HepG2 (cell line): Measurements from ENCODE around the gene TRMT1L. TPM values are rescaled to one million over a fixed set of nuclear protein-coding genes. Genes with fewer than 3 reads are reported as not detected.

Source experiments
- ATAC-seq: fragments of 200-7000 bp; cut with Tn5 transposase; 3 replicates; pipeline ENCODE4 v1.9.1; 2020; ENCODE audit warnings: mild to moderate bottlenecking, moderate library complexity
- BruUV-seq: library from RNA; stranded (reverse); fragments of 400-500 nt; replicated peaks from 2 replicates; lab custom pipeline; 2021; lab: Mats Ljungman, UMichigan
- CTCF ChIA-PET: fragments of 300-600 bp; formaldehyde crosslinking; extraction: SDS; loops from one replicate; lab custom pipeline; 2021; ENCODE audit warnings: low total read pairs, inconsistent platforms, low intra/inter-chr PET ratio; lab: Yijun Ruan, JAX
- POLR2A ChIA-PET: fragments of 350-600 bp; sonication (Branson Sonifier 250); formaldehyde crosslinking; loops from one replicate; lab custom pipeline; 2020; ENCODE audit warnings: antibody characterized with exemption, inconsistent platforms; lab: Yijun Ruan, JAX
- DNase-seq: peaks from one replicate; pipeline ENCODE4 v3.0.0-alpha.2; 2015; ENCODE audit warnings: low spot score
- FAIRE-seq: peaks from 3 replicates; lab custom pipeline; 2011; peaks lifted over from hg19 to GRCh38; lab: Jason Lieb, UNC
- H2AFZ ChIP-seq: one replicate; pipeline ENCODE4 v1.6.1; 2011; ENCODE audit warnings: low read length, inconsistent platforms
- H3K27ac ChIP-seq: fragments of 300-600 bp; 3 replicates; pipeline ENCODE4 v1.8.0; 2011; ENCODE audit warnings: mixed run types, mild to moderate bottlenecking, mixed read lengths, low read length, inconsistent platforms; ENCODE audit not compliant: insufficient read depth; ENCODE audit errors: extremely low read length
- H3K27me3 ChIP-seq, 2 experiments: fragments of 200-600 bp in 1 of 2; 2 replicates in 1 of 2; 3 replicates in 1 of 2; pipeline versions ENCODE4 v1.6.0 to v1.8.0; 2011; ENCODE audit warnings: low read length in 2 of 2, mild to moderate bottlenecking in 2 of 2, moderate library complexity in 2 of 2, inconsistent platforms in 1 of 2; ENCODE audit not compliant: insufficient read depth in 2 of 2, control insufficient read depth in 1 of 2
- H3K36me3 ChIP-seq, 2 experiments: fragments of 200-600 bp in 1 of 2; replicated peaks in 1 of 2; 2 replicates in 1 of 2; 3 replicates in 1 of 2; pipeline versions ENCODE4 v1.5.1 to v1.8.0; 2011; ENCODE audit warnings: low read length in 2 of 2, inconsistent platforms in 1 of 2; ENCODE audit not compliant: insufficient read depth in 2 of 2, control insufficient read depth in 1 of 2
- H3K4me1 ChIP-seq: 2 replicates; pipeline ENCODE4 v1.5.1; 2012; ENCODE audit warnings: low read length, inconsistent platforms; ENCODE audit not compliant: insufficient read depth
- H3K4me2 ChIP-seq: 2 replicates; pipeline ENCODE4 v1.6.0; 2011; ENCODE audit warnings: low read depth, low read length, inconsistent platforms
- H3K4me3 ChIP-seq, 3 experiments: fragments of 200-600 bp in 1 of 3; sonication (generic), shearing (Covaris generic) in 1 of 3; replicated peaks in 1 of 3; 2 replicates each; pipeline ENCODE4 v1.5.1; 2011 to 2016; ENCODE audit warnings: low read length in 3 of 3, inconsistent platforms in 2 of 3, low read depth in 2 of 3, mild to moderate bottlenecking in 2 of 3, control low read depth in 1 of 3, mixed read lengths in 1 of 3; ENCODE audit not compliant: insufficient read depth in 1 of 3
- H3K79me2 ChIP-seq: one replicate; pipeline ENCODE4 v1.6.1; 2011; ENCODE audit warnings: low read length, inconsistent platforms; ENCODE audit not compliant: insufficient read depth
- H3K9ac ChIP-seq: 2 replicates; pipeline ENCODE4 v1.6.0; 2011; ENCODE audit warnings: mild to moderate bottlenecking, low read depth, low read length, inconsistent platforms; ENCODE audit not compliant: insufficient read depth
- H3K9me3 ChIP-seq: 2 replicates; pipeline ENCODE4 v1.5.1; 2012; ENCODE audit warnings: mild to moderate bottlenecking, low read length
- H4K20me1 ChIP-seq: 2 replicates; pipeline ENCODE4 v1.6.0; 2011; ENCODE audit warnings: inconsistent platforms, mild to moderate bottlenecking, low read length, moderate library complexity; ENCODE audit not compliant: insufficient read depth
- FOXK2 ChIP-seq: fragments of 450-650 bp; IDR thresholded peaks from 2 replicates; pipeline ENCODE4 v1.6.1; 2016
- HCFC1 ChIP-seq: fragments of 150-350 bp; IDR thresholded peaks from 2 replicates; pipeline ENCODE4 v1.6.1; 2014; ENCODE audit warnings: low read depth, low read length
- KLF16 ChIP-seq, 2 experiments: sonication (generic) in 1 of 2; formaldehyde crosslinking in 1 of 2; IDR thresholded peaks; 2 replicates each; pipeline versions ENCODE4 v1.6.1 to v1.8.0; 2016 to 2023; ENCODE audit warnings: missing genetic modification reagents in 2 of 2, missing compliant biosample characterization in 1 of 2
- MAZ ChIP-seq, 2 experiments: sonication (generic) in 1 of 2; formaldehyde crosslinking in 1 of 2; IDR thresholded peaks; 2 replicates each; pipeline versions ENCODE4 v1.5.0 to v1.6.1; 2012 to 2020; ENCODE audit warnings: low read depth in 2 of 2, mild to moderate bottlenecking in 2 of 2, borderline replicate concordance in 1 of 2, improper control_type of control experiment in 1 of 2, low read length in 1 of 2, missing genetic modification reagents in 1 of 2, moderate library complexity in 1 of 2
- XBP1 ChIP-seq: sonication (generic); formaldehyde crosslinking; IDR thresholded peaks from 2 replicates; pipeline ENCODE4 v1.5.0; 2020; ENCODE audit warnings: missing genetic modification reagents
- ZC3H4 ChIP-seq: sonication (generic); formaldehyde crosslinking; IDR thresholded peaks from 2 replicates; pipeline ENCODE4 v1.4.0; 2020; ENCODE audit warnings: missing genetic modification reagents, borderline replicate concordance
- ZNF777 ChIP-seq: sonication (generic); formaldehyde crosslinking; IDR thresholded peaks from 2 replicates; pipeline ENCODE4 v1.4.0; 2020; ENCODE audit warnings: missing genetic modification reagents
- in situ Hi-C: cut with HindIII; loops from 2 replicates; pipeline ENCODE4 v1.10.0; 2017; ENCODE audit warnings: low pct_unique_long_range_greater_than_20kb; ENCODE audit not compliant: extremely low pct_ligation_motif_present
- intact Hi-C: fragments of 100-400 bp; cut with micrococcal nuclease; formaldehyde crosslinking; loops from one replicate; pipeline ENCODE4 v1.10.0; 2022; ENCODE audit not compliant: unreplicated experiment
- polyA plus RNA-seq, 8 experiments: library from polyadenylated mRNA; depleted of rRNA in 3 of 8; stranded (reverse) in 7 of 8; unstranded in 1 of 8; fragments of >200 nt; fragmentation: Illumina TruSeq in 4 of 8; extraction: Trizol in 4 of 8; gene quantifications; 2 replicates each; pipeline versions ENCODE4 v1.2.1 to v1.2.3, GENCODE V29; 2011 to 2016; ENCODE audit warnings: low read depth in 4 of 8, missing spikeins in 1 of 8, mixed read lengths in 1 of 8; ENCODE audit not compliant: insufficient read depth in 1 of 8
- total RNA-seq, 5 experiments: library from RNA; depleted of rRNA; stranded (reverse); fragments of >200 nt; fragmentation: Illumina TruSeq; extraction: Trizol; gene quantifications; 2 replicates each; pipeline ENCODE4 v1.2.3, GENCODE V29; 2016; ENCODE audit warnings: low read depth in 1 of 5

TRMT1L gene
- total and polyA plus RNA-seq, 2 of the 13 experiments (the other 11 are each of a cell fraction or from before 2014, with no cell fraction given) = 17.9 to 19.2 TPM

DNA sequence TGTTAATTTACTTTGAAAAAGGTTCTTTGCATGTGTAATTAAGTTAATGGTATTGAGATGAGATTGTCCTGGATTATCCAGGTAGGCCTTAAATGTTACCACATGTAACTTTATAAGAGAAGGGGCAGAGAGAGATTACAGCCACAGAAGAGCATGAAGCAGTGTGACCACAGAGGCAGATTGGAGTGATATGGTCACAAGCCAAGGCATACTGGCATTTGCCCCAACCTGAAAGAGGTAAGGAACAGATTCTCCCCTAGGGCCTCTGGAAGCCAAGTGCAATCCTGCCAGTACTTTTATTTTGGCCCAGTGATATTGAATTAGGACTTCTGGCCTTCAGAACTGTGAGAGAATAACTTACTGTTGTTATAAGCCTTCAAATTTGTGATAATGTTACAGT is 88.4 kb downstream of the TRMT1L start:
- FAIRE-seq (no peak), DNase-seq (no peak), ATAC-seq (no peak)
- Histone ChIP-seq H3K36me3 (peaks cover 0 to 3% of the 10 kb centered on the region in 2 experiments; a peak in 1 of 5 replicates), H3K4me2 (no peak overlapping the region), H3K27me3 (no peaks in the 10 kb centered on the region), H4K20me1 (no peaks in the 10 kb centered on the region; the same call in 1 of the 2 replicates), H3K9ac (no peak overlapping the region), H3K27ac (no peak overlapping the region), H3K4me3 (no peak overlapping the region), H3K9me3 (no peaks in the 10 kb centered on the region), H3K4me1 (peaks cover 21% of the 10 kb centered on the region), H3K79me2 (peaks cover 44% of the 10 kb centered on the region), H2AFZ (no peak overlapping the region)
- CTCF ChIA-PET = no interaction called here
- POLR2A ChIA-PET = no interaction called here
- in situ Hi-C loops = no loop called here
- no TSS peak for BruUV-seq
- intact Hi-C loops = no loop called here
- TF ChIP-seq XBP1 (CRISPR knock-in tag) (no peak), FOXK2 (no peak), MAZ (IDR thresholded peaks at IDR 0.05; ENCODE audit: borderline replicate concordance, low read depth, low read length) (no peak), MAZ (CRISPR knock-in tag; IDR thresholded peaks at IDR 0.05; ENCODE audit: low read depth) (no peak), ZC3H4 (CRISPR knock-in tag) (no peak), ZNF777 (CRISPR knock-in tag) (no peak), HCFC1 (no peak), KLF16 (CRISPR knock-in tag; IDR thresholded peaks at IDR 0.05) (no peak)

Other genes with a start within 250 kb of the TRMT1L start
- gene NIBAN1, start 182.4 kb downstream of the TRMT1L start, total RNA-seq (2016; rRNA removed; fragmentation: Illumina TruSeq; extraction: Trizol) = not detected in 2 replicates
- gene NIBAN1, start 182.4 kb downstream of the TRMT1L start, polyA plus RNA-seq (2011; rRNA removed) = not detected in 2 replicates
- gene RNF2, start 111.4 kb downstream of the TRMT1L start, total RNA-seq (2016; rRNA removed; fragmentation: Illumina TruSeq; extraction: Trizol) = 21.7 and 32.9 TPM in 2 replicates
- gene RNF2, start 111.4 kb downstream of the TRMT1L start, polyA plus RNA-seq (2011; rRNA removed) = 15.2 and 19.3 TPM in 2 replicates
- gene SWT1, start 214 bp upstream of the TRMT1L start, total RNA-seq (2016; rRNA removed; fragmentation: Illumina TruSeq; extraction: Trizol) = 2.5 and 4.8 TPM in 2 replicates
- 1.7 TPM in 2 replicates for gene SWT1, start 214 bp upstream of the TRMT1L start, polyA plus RNA-seq (2011; rRNA removed)
- gene IVNS1ABP, start 160.3 kb upstream of the TRMT1L start, total RNA-seq (2016; rRNA removed; fragmentation: Illumina TruSeq; extraction: Trizol) = 41.6 and 51.7 TPM in 2 replicates
- gene IVNS1ABP, start 160.3 kb upstream of the TRMT1L start, polyA plus RNA-seq (2011; rRNA removed) = 38.2 and 49.1 TPM in 2 replicates